WERI-Rb-1 (cell line): ENCODE measurements around the gene TMEM201.

Source experiments
- DNase-seq: peaks from one replicate; pipeline ENCODE4 v3.0.0-alpha.2; 2020
- H3K27ac ChIP-seq: fragments of 250-450 bp; sonication (Bioruptor Pico); 2 replicates; pipeline ENCODE4 v1.5.1; 2020; ENCODE audit warnings: mild to moderate bottlenecking, moderate library complexity
- H3K27me3 ChIP-seq: fragments of 250-450 bp; sonication (Bioruptor Pico); 2 replicates; pipeline ENCODE4 v1.5.1; 2021; ENCODE audit warnings: mild to moderate bottlenecking, low read depth, moderate library complexity; ENCODE audit not compliant: insufficient read depth, severe bottlenecking
- H3K36me3 ChIP-seq: fragments of 250-450 bp; sonication (Bioruptor Pico); 2 replicates; pipeline ENCODE4 v1.5.1; 2020; ENCODE audit warnings: mild to moderate bottlenecking, moderate library complexity
- H3K4me3 ChIP-seq: 2 replicates; pipeline ENCODE4 v1.5.1; 2011; ENCODE audit warnings: low read depth, mild to moderate bottlenecking, control low read depth, low read length
- H3K9me3 ChIP-seq: fragments of 250-450 bp; sonication (Bioruptor Pico); 2 replicates; pipeline ENCODE4 v1.5.1; 2021; ENCODE audit warnings: mild to moderate bottlenecking, moderate library complexity; ENCODE audit not compliant: severe bottlenecking
- CTCF ChIP-seq: IDR thresholded peaks from 2 replicates; pipeline ENCODE4 v1.5.1; 2011; ENCODE audit warnings: low read depth, mild to moderate bottlenecking, control low read depth, inconsistent platforms, low read length

Gene TMEM201

GRCh38 chr1:9604836-9605235, 16.1 kb downstream of the TMEM201 start:
- no peak for TF ChIP-seq CTCF
- Histone ChIP-seq H3K27me3 (no peaks in the 10 kb centered on the region), H3K9me3 (no peaks in the 10 kb centered on the region), H3K27ac (no peak overlapping the region), H3K36me3 (peaks cover 87% of the 10 kb centered on the region), H3K4me3 (no peak overlapping the region)
- DNase-seq, result no peak

GRCh38 chr1:9605946-9606455, 17.3 kb downstream of the TMEM201 start:
- H3K9me3 ChIP-seq, result no peaks in the 10 kb centered on the region
- no peak overlapping the region for H3K4me3 ChIP-seq
- no peak overlapping the region for H3K27ac ChIP-seq
- TF ChIP-seq CTCF, result no peak
- peaks cover 87% of the 10 kb centered on the region for H3K36me3 ChIP-seq
- no peaks in the 10 kb centered on the region for H3K27me3 ChIP-seq
- DNase-seq, result no peak

- no peak overlapping the region for H3K4me3 ChIP-seq
- no peak overlapping the region for H3K27ac ChIP-seq
- no peak for TF ChIP-seq CTCF
- peaks cover 87% of the 10 kb centered on the region for H3K36me3 ChIP-seq
- no peak for DNase-seq
- H3K9me3 ChIP-seq, result no peaks in the 10 kb centered on the region
- H3K27me3 ChIP-seq, result no peaks in the 10 kb centered on the region
Measured at GRCh38 chr1:9606458-9606857, 17.7 kb downstream of the TMEM201 start.

GRCh38 chr1:9606948-9607347, 18.2 kb downstream of the TMEM201 start:
- no peaks in the 10 kb centered on the region for H3K27me3 ChIP-seq
- no peak overlapping the region for H3K27ac ChIP-seq
- no peaks in the 10 kb centered on the region for H3K9me3 ChIP-seq
- DNase-seq, result no peak
- H3K36me3 ChIP-seq, result peaks cover 87% of the 10 kb centered on the region
- no peak for TF ChIP-seq CTCF
- no peak overlapping the region for H3K4me3 ChIP-seq

- Histone ChIP-seq H3K9me3 (no peaks in the 10 kb centered on the region), H3K4me3 (no peak overlapping the region), H3K27ac (no peak overlapping the region), H3K36me3 (peaks cover 87% of the 10 kb centered on the region), H3K27me3 (no peaks in the 10 kb centered on the region)
- no peak for TF ChIP-seq CTCF
- DNase-seq, result no peak
Measured at GRCh38 chr1:9607352-9607751, 18.6 kb downstream of the TMEM201 start.

GRCh38 chr1:9609998-9610397, 21.3 kb downstream of the TMEM201 start:
- peaks cover 76% of the 10 kb centered on the region for H3K36me3 ChIP-seq
- no peak overlapping the region for H3K27ac ChIP-seq
- H3K27me3 ChIP-seq, result no peaks in the 10 kb centered on the region
- no peak for TF ChIP-seq CTCF
- H3K9me3 ChIP-seq, result no peaks in the 10 kb centered on the region
- no peak overlapping the region for H3K4me3 ChIP-seq
- no peak for DNase-seq
